Natural killer cell (primary cell): ENCODE data around the gene MIDN. TPM values are rescaled to one million over a fixed set of nuclear protein-coding genes. Genes with fewer than 3 reads are reported as not detected.

Experiments used
- ATAC-seq, 3 donors: fragments of 150-1000 bp in 2 of 3; fragments of 200-7000 bp in 1 of 3; cut with Tn5 transposase; 1 replicate in 1 of 3; 2 replicates in 2 of 3; pipeline ENCODE4 v1.10.0; 2021; ENCODE audit warnings: mild to moderate bottlenecking in 2 of 3, moderate library complexity in 2 of 3
- DNase-seq, 2 donors: peaks; one replicate each; pipeline versions ENCODE4 v3.0.0 to v3.0.0-alpha.2; 2013 to 2021; ENCODE audit warnings: mixed read lengths in 1 of 2
- H3K27ac ChIP-seq: one replicate; pipeline ENCODE4 v1.5.1; 2013; ENCODE audit warnings: mild to moderate bottlenecking, low read length
- H3K27me3 ChIP-seq: one replicate; pipeline ENCODE4 v1.6.1; 2013; ENCODE audit warnings: low read length; ENCODE audit not compliant: control insufficient read depth, insufficient read depth
- H3K36me3 ChIP-seq: one replicate; pipeline ENCODE4 v1.6.1; 2013; ENCODE audit warnings: low read length; ENCODE audit not compliant: control insufficient read depth, insufficient read depth
- H3K4me1 ChIP-seq: one replicate; pipeline ENCODE4 v1.6.1; 2013; ENCODE audit warnings: low read length; ENCODE audit not compliant: control insufficient read depth, insufficient read depth
- H3K4me3 ChIP-seq: one replicate; pipeline ENCODE4 v1.5.1; 2013; ENCODE audit warnings: low read length
- H3K9me3 ChIP-seq: one replicate; pipeline ENCODE4 v1.6.1; 2013; ENCODE audit warnings: low read length; ENCODE audit not compliant: control insufficient read depth, insufficient read depth
- H3K27ac Mint-ChIP-seq, 2 donors: one replicate each; pipeline ENCODE4 v1.8.0; 2022; ENCODE audit warnings: mild to moderate bottlenecking in 2 of 2, mixed read lengths in 2 of 2, moderate library complexity in 1 of 2
- H3K27me3 Mint-ChIP-seq, 2 donors: one replicate each; pipeline ENCODE4 v1.8.0; 2022; ENCODE audit warnings: low read depth in 2 of 2, mixed read lengths in 2 of 2
- H3K36me3 Mint-ChIP-seq: one replicate; pipeline ENCODE4 v1.8.0; 2022; ENCODE audit warnings: mixed read lengths
- H3K4me1 Mint-ChIP-seq, 2 donors: one replicate each; pipeline ENCODE4 v1.8.0; 2022; ENCODE audit warnings: mixed read lengths in 2 of 2
- H3K4me3 Mint-ChIP-seq: one replicate; pipeline ENCODE4 v1.8.0; 2022; ENCODE audit warnings: mild to moderate bottlenecking, moderate library complexity, mixed read lengths
- H3K9me3 Mint-ChIP-seq, 2 donors: one replicate each; pipeline ENCODE4 v1.8.0; 2022; ENCODE audit warnings: mixed read lengths in 2 of 2
- WGBS: methylation state at CpG from one replicate; pipeline ENCODE4 v1.1.7; 2013; ENCODE audit warnings: missing lambda C conversion rate; ENCODE audit not compliant: insufficient coverage; 5-methylcytosine and 5-hydroxymethylcytosine counted together
- intact Hi-C: fragments of 100-400 bp; cut with micrococcal nuclease; formaldehyde crosslinking; loops from one replicate; pipeline ENCODE4 v1.14.2; 2022
- total RNA-seq, 4 donors: library from RNA; stranded (reverse); fragments of 120-200 nt in 1 of 4; gene quantifications; one replicate each; pipeline versions ENCODE4 v1.2.3 to v1.2.4, GENCODE V29; 2013 to 2022
- TF ChIP-seq, protein P1 (sequence below): fragments of 200-600 bp; IDR thresholded peaks from one replicate; pipeline ENCODE4 v1.8.0; 2022; ENCODE audit warnings: antibody characterized with exemption

The MIDN gene
- total RNA-seq, 3 donors from 2014 or later (not counting 1 experiment from before 2014, with no cell fraction given) = 296 to 367 (median 314) TPM

GRCh38 chr19:1234955-1235380, 13.4 kb upstream of the MIDN start:
- H3K4me3 ChIP-seq = no peak overlapping the region
- intact Hi-C loops = no loop called here
- TF ChIP-seq, protein P1, sequence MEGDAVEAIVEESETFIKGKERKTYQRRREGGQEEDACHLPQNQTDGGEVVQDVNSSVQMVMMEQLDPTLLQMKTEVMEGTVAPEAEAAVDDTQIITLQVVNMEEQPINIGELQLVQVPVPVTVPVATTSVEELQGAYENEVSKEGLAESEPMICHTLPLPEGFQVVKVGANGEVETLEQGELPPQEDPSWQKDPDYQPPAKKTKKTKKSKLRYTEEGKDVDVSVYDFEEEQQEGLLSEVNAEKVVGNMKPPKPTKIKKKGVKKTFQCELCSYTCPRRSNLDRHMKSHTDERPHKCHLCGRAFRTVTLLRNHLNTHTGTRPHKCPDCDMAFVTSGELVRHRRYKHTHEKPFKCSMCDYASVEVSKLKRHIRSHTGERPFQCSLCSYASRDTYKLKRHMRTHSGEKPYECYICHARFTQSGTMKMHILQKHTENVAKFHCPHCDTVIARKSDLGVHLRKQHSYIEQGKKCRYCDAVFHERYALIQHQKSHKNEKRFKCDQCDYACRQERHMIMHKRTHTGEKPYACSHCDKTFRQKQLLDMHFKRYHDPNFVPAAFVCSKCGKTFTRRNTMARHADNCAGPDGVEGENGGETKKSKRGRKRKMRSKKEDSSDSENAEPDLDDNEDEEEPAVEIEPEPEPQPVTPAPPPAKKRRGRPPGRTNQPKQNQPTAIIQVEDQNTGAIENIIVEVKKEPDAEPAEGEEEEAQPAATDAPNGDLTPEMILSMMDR = no peak
- WGBS = 95% methylated on average over 43 of the region's 43 CpGs
- no peak for DNase-seq
- H3K9me3 ChIP-seq = no peaks in the 10 kb centered on the region
- peaks cover 19% of the 10 kb centered on the region for H3K4me1 ChIP-seq
- Mint-ChIP-seq H3K9me3 (no peaks in the 10 kb centered on the region), H3K36me3 (no peaks in the 10 kb centered on the region), H3K27me3 (peaks cover 10 to 11% of the 10 kb centered on the region in 2 donors), H3K4me3 (no peak overlapping the region), H3K4me1 (peaks cover 10 to 15% of the 10 kb centered on the region in 2 donors), H3K27ac (no peak overlapping the region)
- peaks cover 15% of the 10 kb centered on the region for H3K27me3 ChIP-seq
- H3K36me3 ChIP-seq = no peaks in the 10 kb centered on the region
- ATAC-seq = no peak
- no peak overlapping the region for H3K27ac ChIP-seq

GRCh38 chr19:1235625-1236538, 12.5 kb upstream of the MIDN start:
- DNase-seq (no peak), ATAC-seq (no peak)
- intact Hi-C loops = no loop called here
- 87% methylated on average over 36 of the region's 39 CpGs for WGBS
- no peaks in the 10 kb centered on the region for H3K9me3 Mint-ChIP-seq
- Histone ChIP-seq H3K27ac (no peak overlapping the region), H3K4me3 (no peak overlapping the region), H3K36me3 (no peaks in the 10 kb centered on the region), H3K9me3 (no peaks in the 10 kb centered on the region), H3K27me3 (peaks cover 15% of the 10 kb centered on the region), H3K4me1 (peaks cover 27% of the 10 kb centered on the region)
- peaks cover 10 to 15% of the 10 kb centered on the region in 2 donors for H3K4me1 Mint-ChIP-seq
- no peaks in the 10 kb centered on the region for H3K36me3 Mint-ChIP-seq
- H3K4me3 Mint-ChIP-seq = no peak overlapping the region
- peaks cover 10 to 11% of the 10 kb centered on the region in 2 donors for H3K27me3 Mint-ChIP-seq
- H3K27ac Mint-ChIP-seq = no peak overlapping the region
- TF ChIP-seq, protein P1 = no peak

DNA sequence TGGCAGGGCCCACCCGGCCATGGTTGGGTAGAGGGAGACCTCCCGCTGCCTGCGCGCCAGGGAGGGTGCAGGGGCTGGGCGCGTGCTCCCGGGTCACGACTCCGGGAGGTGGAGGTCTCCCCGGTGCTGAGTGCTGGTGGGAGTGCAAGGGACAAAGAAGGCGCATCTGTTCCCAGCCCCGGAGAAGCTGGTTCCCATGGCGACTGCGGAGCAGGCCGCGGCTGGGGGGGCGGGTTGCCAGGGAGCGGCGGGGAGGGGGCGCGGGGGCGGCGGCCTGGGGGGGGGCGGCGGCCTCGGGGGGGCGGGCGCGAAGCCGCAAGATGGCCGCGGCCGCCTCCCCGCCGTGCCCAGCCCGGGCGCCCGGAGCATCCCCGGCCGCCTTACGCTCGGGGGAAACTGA, 11.8 kb upstream of the MIDN start:
- TF ChIP-seq, protein P1 = no peak
- Mint-ChIP-seq H3K27me3 (peaks cover 10 to 14% of the 10 kb centered on the region in 2 donors), H3K9me3 (no peaks in the 10 kb centered on the region), H3K36me3 (no peaks in the 10 kb centered on the region), H3K4me1 (peaks cover 14 to 20% of the 10 kb centered on the region in 2 donors), H3K27ac (no peak overlapping the region), H3K4me3 (no peak overlapping the region)
- WGBS = 23% methylated on average over 34 of the region's 42 CpGs
- intact Hi-C loops = no loop called here
- ATAC-seq = no peak
- H3K27ac ChIP-seq = no peak overlapping the region
- no peak for DNase-seq
- no peaks in the 10 kb centered on the region for H3K36me3 ChIP-seq
- H3K4me3 ChIP-seq = no peak overlapping the region
- H3K4me1 ChIP-seq = peaks cover 33% of the 10 kb centered on the region
- H3K27me3 ChIP-seq = peaks cover 18% of the 10 kb centered on the region
- H3K9me3 ChIP-seq = no peaks in the 10 kb centered on the region
